ENCODE results near the gene DPEP2.

The DPEP2 gene

DNA sequence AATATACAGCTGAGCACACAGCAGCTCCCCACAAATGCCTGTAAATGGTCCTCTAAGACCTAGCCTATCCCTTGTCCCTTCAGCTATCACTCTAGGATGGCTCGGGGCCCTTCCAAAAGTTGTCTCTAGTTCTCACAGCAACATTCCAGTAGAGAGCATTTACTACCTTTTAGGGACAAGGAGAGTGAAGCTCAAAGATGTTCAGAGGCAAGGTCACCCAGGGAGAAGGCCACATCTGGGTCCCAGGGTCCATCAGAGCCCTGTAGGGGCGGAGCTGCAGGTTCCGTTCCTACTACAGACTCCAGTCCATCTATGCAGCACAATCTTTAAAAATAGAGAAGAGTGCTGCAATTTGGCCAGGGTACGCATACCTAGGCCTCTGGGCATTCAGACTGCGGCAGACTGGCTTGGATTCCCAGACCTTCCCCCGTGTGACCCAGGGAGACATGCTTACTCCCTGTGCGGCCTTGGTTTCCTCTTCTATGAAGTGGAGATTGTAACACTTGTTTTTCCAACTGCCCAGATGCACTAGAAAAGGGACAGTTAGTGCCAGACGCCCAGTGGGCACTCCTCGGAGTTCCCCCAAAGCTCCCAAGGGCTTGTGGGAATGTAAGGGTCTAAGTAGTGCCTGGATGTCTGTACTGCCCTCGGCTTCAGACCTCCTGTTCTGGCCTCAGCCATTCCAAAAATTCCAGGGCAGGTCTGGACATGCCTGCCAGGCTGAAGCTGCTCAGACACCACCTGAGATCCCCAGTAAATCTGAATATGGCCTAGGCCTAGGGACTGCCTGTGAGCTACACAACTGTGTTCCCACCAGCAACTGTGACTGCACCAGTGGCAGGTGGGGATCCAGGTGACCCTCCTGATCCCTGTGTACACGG lies 33.4 kb downstream of the DPEP2 start:
- peak overlapping the region; percentile 72 for H3K4me3 ChIP-seq (replicated peaks; ENCODE audit: low read depth, low read length)
- TF ChIP-seq, protein P1, sequence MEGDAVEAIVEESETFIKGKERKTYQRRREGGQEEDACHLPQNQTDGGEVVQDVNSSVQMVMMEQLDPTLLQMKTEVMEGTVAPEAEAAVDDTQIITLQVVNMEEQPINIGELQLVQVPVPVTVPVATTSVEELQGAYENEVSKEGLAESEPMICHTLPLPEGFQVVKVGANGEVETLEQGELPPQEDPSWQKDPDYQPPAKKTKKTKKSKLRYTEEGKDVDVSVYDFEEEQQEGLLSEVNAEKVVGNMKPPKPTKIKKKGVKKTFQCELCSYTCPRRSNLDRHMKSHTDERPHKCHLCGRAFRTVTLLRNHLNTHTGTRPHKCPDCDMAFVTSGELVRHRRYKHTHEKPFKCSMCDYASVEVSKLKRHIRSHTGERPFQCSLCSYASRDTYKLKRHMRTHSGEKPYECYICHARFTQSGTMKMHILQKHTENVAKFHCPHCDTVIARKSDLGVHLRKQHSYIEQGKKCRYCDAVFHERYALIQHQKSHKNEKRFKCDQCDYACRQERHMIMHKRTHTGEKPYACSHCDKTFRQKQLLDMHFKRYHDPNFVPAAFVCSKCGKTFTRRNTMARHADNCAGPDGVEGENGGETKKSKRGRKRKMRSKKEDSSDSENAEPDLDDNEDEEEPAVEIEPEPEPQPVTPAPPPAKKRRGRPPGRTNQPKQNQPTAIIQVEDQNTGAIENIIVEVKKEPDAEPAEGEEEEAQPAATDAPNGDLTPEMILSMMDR (IDR thresholded peaks at IDR 0.05; ENCODE audit: low read length, missing control alignments) = no peak
- DNase-seq (ENCODE audit: low read depth) = no peak

DNA sequence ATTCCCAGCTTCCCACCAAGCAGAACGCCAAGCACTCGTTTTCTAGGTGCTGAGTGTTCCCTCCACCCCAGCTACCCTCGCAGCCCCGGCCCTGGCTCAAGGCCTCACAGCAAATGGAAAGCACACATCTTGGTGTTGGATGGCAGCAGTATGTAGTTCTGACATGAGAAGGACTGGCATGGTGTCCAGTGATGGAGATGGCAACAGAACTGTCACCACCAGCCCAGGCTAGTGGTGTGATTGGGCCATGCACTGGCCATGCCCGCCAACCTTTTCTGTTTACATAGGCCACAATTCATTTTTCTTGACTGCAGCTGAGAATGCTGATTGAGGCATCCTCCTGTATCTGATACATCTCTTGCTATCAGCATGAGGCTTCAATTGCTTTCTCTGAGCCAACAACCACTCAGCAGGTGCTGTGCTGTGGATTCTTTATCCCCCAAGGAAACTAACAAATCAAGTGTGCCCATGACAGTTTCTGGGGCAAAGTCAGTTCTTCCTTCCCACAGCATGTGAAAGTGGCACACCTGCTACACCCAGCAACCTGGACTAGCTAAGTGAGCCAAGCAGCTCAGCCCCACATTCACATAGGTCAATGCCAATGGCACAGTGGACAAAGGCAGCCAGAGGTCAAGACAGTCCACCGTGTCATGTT lies 34.7 kb downstream of the DPEP2 start:
- H3K4me3 ChIP-seq (replicated peaks; ENCODE audit: low read depth, low read length) = no peak overlapping the region
- TF ChIP-seq, protein P1 (IDR thresholded peaks at IDR 0.05; ENCODE audit: low read length, missing control alignments) = no peak
- DNase-seq (ENCODE audit: low read depth) = no peak

DNA sequence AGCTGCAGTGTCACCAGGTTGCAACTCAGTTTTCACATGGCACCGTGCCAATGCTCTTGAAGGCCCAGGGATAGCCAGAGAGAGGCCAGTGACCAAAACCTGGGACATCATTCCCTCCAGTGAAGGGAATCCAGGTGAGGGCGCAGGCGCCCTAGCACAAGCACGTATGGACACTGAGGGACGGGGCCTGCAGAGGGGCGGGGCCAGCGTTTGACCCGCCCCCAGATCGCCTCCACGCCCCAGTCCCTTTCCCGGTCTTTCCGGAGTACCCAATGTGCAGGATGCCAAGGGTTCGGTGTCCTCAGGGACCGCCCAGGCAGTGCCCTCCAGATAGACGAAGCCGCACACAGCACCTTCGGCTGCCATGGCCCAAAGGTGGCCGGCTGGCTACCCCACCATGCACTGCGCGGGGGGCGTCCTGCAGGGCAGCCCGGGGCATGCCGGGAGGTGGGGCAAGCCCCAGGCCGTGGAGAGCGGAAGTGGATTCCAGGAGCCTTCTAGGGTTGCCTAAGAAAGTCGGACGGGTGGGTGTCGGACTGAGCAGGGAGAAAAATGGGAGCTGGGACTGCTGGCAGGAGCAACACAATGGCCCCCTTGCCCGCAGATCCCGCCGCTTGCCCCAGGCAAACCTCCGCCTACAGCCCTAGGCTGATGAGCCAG lies 35.5 kb downstream of the DPEP2 start:
- peak; percentile 15 for DNase-seq (ENCODE audit: low read depth)
- no peak overlapping the region for H3K4me3 ChIP-seq (replicated peaks; ENCODE audit: low read depth, low read length)
- TF ChIP-seq, protein P1 (IDR thresholded peaks at IDR 0.05; ENCODE audit: low read length, missing control alignments) = no peak

DNA sequence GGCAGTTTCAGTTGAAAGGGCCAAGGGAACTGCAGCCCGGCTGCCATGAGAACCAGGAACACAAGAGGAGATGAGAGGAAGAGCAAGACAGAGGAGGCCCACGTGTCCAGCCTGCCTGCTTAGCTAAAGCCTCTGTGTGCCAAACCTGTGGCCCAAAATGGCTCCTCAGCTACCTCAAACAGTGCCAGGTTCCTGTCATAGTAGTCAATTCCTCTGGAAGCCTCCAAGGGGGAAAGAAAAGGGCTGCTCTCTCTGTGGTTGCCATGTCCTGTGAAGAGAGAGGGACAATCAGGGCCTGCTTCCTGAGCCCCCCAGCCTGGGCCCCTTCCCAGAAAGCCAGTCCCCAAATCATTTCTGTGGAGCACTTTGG lies 36.0 kb downstream of the DPEP2 start:
- DNase-seq (ENCODE audit: low read depth) = no peak
- no peak overlapping the region for H3K4me3 ChIP-seq (replicated peaks; ENCODE audit: low read depth, low read length)
- TF ChIP-seq, protein P1 (IDR thresholded peaks at IDR 0.05; ENCODE audit: low read length, missing control alignments) = no peak

DNA sequence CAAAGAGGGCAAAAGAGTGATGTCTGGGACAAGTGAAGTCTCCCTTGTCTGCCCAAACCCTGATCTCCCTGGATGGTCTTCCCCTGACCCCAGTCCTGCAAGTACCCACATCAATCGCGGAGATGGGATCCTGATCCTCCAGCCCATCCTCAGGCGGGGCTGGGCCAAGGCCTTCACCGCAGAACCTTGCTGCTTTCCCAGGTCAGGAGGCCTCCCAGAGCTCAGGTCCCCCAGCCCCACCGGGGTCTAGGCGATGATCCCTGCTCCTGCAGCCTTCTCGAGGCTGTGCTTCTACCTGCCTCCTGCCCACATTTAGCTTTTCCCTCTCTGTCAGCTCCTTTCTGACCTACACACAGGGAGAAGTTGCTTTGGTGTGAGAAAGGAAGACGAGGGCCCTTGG lies 37.1 kb downstream of the DPEP2 start:
- H3K4me3 ChIP-seq (replicated peaks; ENCODE audit: low read depth, low read length) = no peak overlapping the region
- DNase-seq (ENCODE audit: low read depth) = no peak
- TF ChIP-seq, protein P1 (IDR thresholded peaks at IDR 0.05; ENCODE audit: low read length, missing control alignments) = no peak

DNA sequence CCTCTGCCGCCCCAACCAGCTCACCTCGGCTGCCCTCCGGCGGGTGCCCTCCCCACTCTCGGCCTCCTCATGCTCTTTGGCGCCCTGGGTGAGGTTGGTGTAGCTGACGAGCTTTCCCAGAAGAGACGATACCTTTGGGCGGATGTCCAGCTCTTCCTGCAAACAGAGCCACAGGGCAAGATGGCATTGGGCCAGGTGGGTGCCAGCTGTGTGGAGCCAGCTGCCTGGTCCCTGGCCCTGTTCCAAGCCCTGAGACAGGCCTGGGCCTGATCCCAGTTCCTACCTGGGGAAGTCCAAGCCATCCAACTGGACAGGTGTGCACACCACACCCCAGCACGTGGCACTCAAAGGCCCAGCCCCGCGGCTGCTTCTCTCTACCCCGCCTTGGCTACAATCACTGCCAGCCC lies 37.7 kb downstream of the DPEP2 start:
- no peak for DNase-seq (ENCODE audit: low read depth)
- TF ChIP-seq, protein P1 (IDR thresholded peaks at IDR 0.05; ENCODE audit: low read length, missing control alignments) = no peak
- no peak overlapping the region for H3K4me3 ChIP-seq (replicated peaks; ENCODE audit: low read depth, low read length)

All from fibroblast of pulmonary artery (primary cell).